Measurements from ENCODE around the gene MCRIP2.

Gene MCRIP2

GRCh38 chr16:657487-657886 lies 15.9 kb downstream of the MCRIP2 start:
- FAIRE-seq: no peak
- no peak for DNase-seq (ENCODE audit: insufficient read length, low spot score)
- TF ChIP-seq SPI1 (IDR thresholded peaks at IDR 0.05; ENCODE audit: low read depth, low read length) (no peak), POLR2AphosphoS5 (IDR thresholded peaks at IDR 0.05; ENCODE audit: low read depth, low read length) (no peak), PAX5 (IDR thresholded peaks at IDR 0.05; ENCODE audit: insufficient read depth, low read length, severe bottlenecking) (no peak), TAF1 (IDR thresholded peaks at IDR 0.05; ENCODE audit: low read depth, low read length) (no peak), POLR2A (IDR thresholded peaks at IDR 0.05; ENCODE audit: low read depth, low read length) (no peak)

GRCh38 chr16:658679-659571 lies 17.3 kb downstream of the MCRIP2 start:
- DNase-seq (ENCODE audit: insufficient read length, low spot score) (no peak), FAIRE-seq (no peak)
- no peak for TF ChIP-seq POLR2A (IDR thresholded peaks at IDR 0.05; ENCODE audit: low read depth, low read length)
- TF ChIP-seq SPI1 (IDR thresholded peaks at IDR 0.05; ENCODE audit: low read depth, low read length): no peak
- TF ChIP-seq PAX5 (IDR thresholded peaks at IDR 0.05; ENCODE audit: insufficient read depth, low read length, severe bottlenecking): no peak
- TF ChIP-seq TAF1 (IDR thresholded peaks at IDR 0.05; ENCODE audit: low read depth, low read length): no peak
- TF ChIP-seq POU2F2 (IDR thresholded peaks at IDR 0.05; ENCODE audit: low read depth, low read length): no peak
- TF ChIP-seq POLR2AphosphoS5 (IDR thresholded peaks at IDR 0.05; ENCODE audit: low read depth, low read length): no peak

GRCh38 chr16:659618-660017 lies 18.0 kb downstream of the MCRIP2 start:
- no peak for FAIRE-seq
- DNase-seq (ENCODE audit: insufficient read length, low spot score): no peak
- TF ChIP-seq POU2F2 (IDR thresholded peaks at IDR 0.05; ENCODE audit: low read depth, low read length) (no peak), POLR2A (IDR thresholded peaks at IDR 0.05; ENCODE audit: low read depth, low read length) (no peak), POLR2AphosphoS5 (IDR thresholded peaks at IDR 0.05; ENCODE audit: low read depth, low read length) (no peak), TAF1 (IDR thresholded peaks at IDR 0.05; ENCODE audit: low read depth, low read length) (no peak), PAX5 (IDR thresholded peaks at IDR 0.05; ENCODE audit: insufficient read depth, low read length, severe bottlenecking) (no peak), SPI1 (IDR thresholded peaks at IDR 0.05; ENCODE audit: low read depth, low read length) (no peak)

GRCh38 chr16:660132-660458 lies 18.5 kb downstream of the MCRIP2 start:
- DNase-seq (ENCODE audit: insufficient read length, low spot score) (no peak), FAIRE-seq (no peak)
- no peak for TF ChIP-seq PAX5 (IDR thresholded peaks at IDR 0.05; ENCODE audit: insufficient read depth, low read length, severe bottlenecking)
- TF ChIP-seq SPI1 (IDR thresholded peaks at IDR 0.05; ENCODE audit: low read depth, low read length): no peak
- TF ChIP-seq POU2F2 (IDR thresholded peaks at IDR 0.05; ENCODE audit: low read depth, low read length): no peak
- TF ChIP-seq TAF1 (IDR thresholded peaks at IDR 0.05; ENCODE audit: low read depth, low read length): no peak
- no peak for TF ChIP-seq POLR2A (IDR thresholded peaks at IDR 0.05; ENCODE audit: low read depth, low read length)
- no peak for TF ChIP-seq POLR2AphosphoS5 (IDR thresholded peaks at IDR 0.05; ENCODE audit: low read depth, low read length)

GRCh38 chr16:660459-661183 lies 19.0 kb downstream of the MCRIP2 start:
- TF ChIP-seq POLR2A (IDR thresholded peaks at IDR 0.05; ENCODE audit: low read depth, low read length) (no peak), PAX5 (IDR thresholded peaks at IDR 0.05; ENCODE audit: insufficient read depth, low read length, severe bottlenecking) (no peak), POLR2AphosphoS5 (IDR thresholded peaks at IDR 0.05; ENCODE audit: low read depth, low read length) (no peak), TAF1 (IDR thresholded peaks at IDR 0.05; ENCODE audit: low read depth, low read length) (no peak), SPI1 (IDR thresholded peaks at IDR 0.05; ENCODE audit: low read depth, low read length) (no peak), POU2F2 (IDR thresholded peaks at IDR 0.05; ENCODE audit: low read depth, low read length) (no peak)
- peak; percentile 88 for FAIRE-seq
- DNase-seq (ENCODE audit: insufficient read length, low spot score): peak; percentile 97

GRCh38 chr16:661184-661821 lies 19.7 kb downstream of the MCRIP2 start:
- TF ChIP-seq TAF1 (IDR thresholded peaks at IDR 0.05; ENCODE audit: low read depth, low read length): no peak
- TF ChIP-seq PAX5 (IDR thresholded peaks at IDR 0.05; ENCODE audit: insufficient read depth, low read length, severe bottlenecking): no peak
- no peak for TF ChIP-seq POLR2AphosphoS5 (IDR thresholded peaks at IDR 0.05; ENCODE audit: low read depth, low read length)
- TF ChIP-seq POU2F2 (IDR thresholded peaks at IDR 0.05; ENCODE audit: low read depth, low read length): no peak
- no peak for TF ChIP-seq POLR2A (IDR thresholded peaks at IDR 0.05; ENCODE audit: low read depth, low read length)
- FAIRE-seq: no peak
- no peak for DNase-seq (ENCODE audit: insufficient read length, low spot score)

GRCh38 chr16:662095-662494 lies 20.5 kb downstream of the MCRIP2 start:
- TF ChIP-seq POLR2A (IDR thresholded peaks at IDR 0.05; ENCODE audit: low read depth, low read length) (no peak), PAX5 (IDR thresholded peaks at IDR 0.05; ENCODE audit: insufficient read depth, low read length, severe bottlenecking) (no peak), POLR2AphosphoS5 (IDR thresholded peaks at IDR 0.05; ENCODE audit: low read depth, low read length) (no peak)
- FAIRE-seq (no peak), DNase-seq (ENCODE audit: insufficient read length, low spot score) (no peak)

- no peak for DNase-seq (ENCODE audit: insufficient read length, low spot score)
- no peak for FAIRE-seq
- TF ChIP-seq TAF1 (IDR thresholded peaks at IDR 0.05; ENCODE audit: low read depth, low read length) (no peak), POLR2A (IDR thresholded peaks at IDR 0.05; ENCODE audit: low read depth, low read length) (no peak), PAX5 (IDR thresholded peaks at IDR 0.05; ENCODE audit: insufficient read depth, low read length, severe bottlenecking) (no peak), SPI1 (IDR thresholded peaks at IDR 0.05; ENCODE audit: low read depth, low read length) (no peak), POLR2AphosphoS5 (IDR thresholded peaks at IDR 0.05; ENCODE audit: low read depth, low read length) (no peak), POU2F2 (IDR thresholded peaks at IDR 0.05; ENCODE audit: low read depth, low read length) (no peak)
These were observed 21.0 kb downstream of the MCRIP2 start for GRCh38 chr16:662597-662996.

- FAIRE-seq (no peak), DNase-seq (ENCODE audit: insufficient read length, low spot score) (no peak)
- no peak for TF ChIP-seq PAX5 (IDR thresholded peaks at IDR 0.05; ENCODE audit: insufficient read depth, low read length, severe bottlenecking)
- no peak for TF ChIP-seq SPI1 (IDR thresholded peaks at IDR 0.05; ENCODE audit: low read depth, low read length)
- no peak for TF ChIP-seq POLR2A (IDR thresholded peaks at IDR 0.05; ENCODE audit: low read depth, low read length)
- TF ChIP-seq POLR2AphosphoS5 (IDR thresholded peaks at IDR 0.05; ENCODE audit: low read depth, low read length): no peak
- TF ChIP-seq POU2F2 (IDR thresholded peaks at IDR 0.05; ENCODE audit: low read depth, low read length): no peak
- no peak for TF ChIP-seq TAF1 (IDR thresholded peaks at IDR 0.05; ENCODE audit: low read depth, low read length)
These were observed 24.9 kb downstream of the MCRIP2 start for GRCh38 chr16:666572-666971.
